HepG2 (cell line): ENCODE results near the gene MGLL. TPM values are rescaled to one million over a fixed set of nuclear protein-coding genes. Genes with fewer than 3 reads are reported as not detected.

Source experiments
- ATAC-seq: fragments of 200-7000 bp; cut with Tn5 transposase; 3 replicates; pipeline ENCODE4 v1.9.1; 2020; ENCODE audit warnings: mild to moderate bottlenecking, moderate library complexity
- BruUV-seq: library from RNA; stranded (reverse); fragments of 400-500 nt; replicated peaks from 2 replicates; lab custom pipeline; 2021; lab: Mats Ljungman, UMichigan
- CTCF ChIA-PET: fragments of 300-600 bp; formaldehyde crosslinking; extraction: SDS; loops from one replicate; lab custom pipeline; 2021; ENCODE audit warnings: low total read pairs, inconsistent platforms, low intra/inter-chr PET ratio; lab: Yijun Ruan, JAX
- POLR2A ChIA-PET: fragments of 350-600 bp; sonication (Branson Sonifier 250); formaldehyde crosslinking; loops from one replicate; lab custom pipeline; 2020; ENCODE audit warnings: antibody characterized with exemption, inconsistent platforms; lab: Yijun Ruan, JAX
- DNase-seq: peaks from one replicate; pipeline ENCODE4 v3.0.0-alpha.2; 2015; ENCODE audit warnings: low spot score
- FAIRE-seq: peaks from 3 replicates; lab custom pipeline; 2011; peaks lifted over from hg19 to GRCh38; lab: Jason Lieb, UNC
- H2AFZ ChIP-seq: one replicate; pipeline ENCODE4 v1.6.1; 2011; ENCODE audit warnings: low read length, inconsistent platforms
- H3K27ac ChIP-seq: fragments of 300-600 bp; 3 replicates; pipeline ENCODE4 v1.8.0; 2011; ENCODE audit warnings: mixed run types, mild to moderate bottlenecking, mixed read lengths, low read length, inconsistent platforms; ENCODE audit not compliant: insufficient read depth; ENCODE audit errors: extremely low read length
- H3K27me3 ChIP-seq, 2 experiments: fragments of 200-600 bp in 1 of 2; 2 replicates in 1 of 2; 3 replicates in 1 of 2; pipeline versions ENCODE4 v1.6.0 to v1.8.0; 2011; ENCODE audit warnings: low read length in 2 of 2, mild to moderate bottlenecking in 2 of 2, moderate library complexity in 2 of 2, inconsistent platforms in 1 of 2; ENCODE audit not compliant: insufficient read depth in 2 of 2, control insufficient read depth in 1 of 2
- H3K36me3 ChIP-seq, 2 experiments: fragments of 200-600 bp in 1 of 2; replicated peaks in 1 of 2; 2 replicates in 1 of 2; 3 replicates in 1 of 2; pipeline versions ENCODE4 v1.5.1 to v1.8.0; 2011; ENCODE audit warnings: low read length in 2 of 2, inconsistent platforms in 1 of 2; ENCODE audit not compliant: insufficient read depth in 2 of 2, control insufficient read depth in 1 of 2
- H3K4me1 ChIP-seq: 2 replicates; pipeline ENCODE4 v1.5.1; 2012; ENCODE audit warnings: low read length, inconsistent platforms; ENCODE audit not compliant: insufficient read depth
- H3K4me2 ChIP-seq: 2 replicates; pipeline ENCODE4 v1.6.0; 2011; ENCODE audit warnings: low read depth, low read length, inconsistent platforms
- H3K4me3 ChIP-seq, 3 experiments: fragments of 200-600 bp in 1 of 3; sonication (generic), shearing (Covaris generic) in 1 of 3; replicated peaks in 1 of 3; 2 replicates each; pipeline ENCODE4 v1.5.1; 2011 to 2016; ENCODE audit warnings: low read length in 3 of 3, inconsistent platforms in 2 of 3, low read depth in 2 of 3, mild to moderate bottlenecking in 2 of 3, control low read depth in 1 of 3, mixed read lengths in 1 of 3; ENCODE audit not compliant: insufficient read depth in 1 of 3
- H3K79me2 ChIP-seq: one replicate; pipeline ENCODE4 v1.6.1; 2011; ENCODE audit warnings: low read length, inconsistent platforms; ENCODE audit not compliant: insufficient read depth
- H3K9ac ChIP-seq: 2 replicates; pipeline ENCODE4 v1.6.0; 2011; ENCODE audit warnings: mild to moderate bottlenecking, low read depth, low read length, inconsistent platforms; ENCODE audit not compliant: insufficient read depth
- H3K9me3 ChIP-seq: 2 replicates; pipeline ENCODE4 v1.5.1; 2012; ENCODE audit warnings: mild to moderate bottlenecking, low read length
- H4K20me1 ChIP-seq: 2 replicates; pipeline ENCODE4 v1.6.0; 2011; ENCODE audit warnings: inconsistent platforms, mild to moderate bottlenecking, low read length, moderate library complexity; ENCODE audit not compliant: insufficient read depth
- EED ChIP-seq: sonication (generic); formaldehyde crosslinking; IDR thresholded peaks from 2 replicates; pipeline ENCODE4 v1.5.0; 2020; ENCODE audit warnings: mild to moderate bottlenecking, missing genetic modification reagents
- ERF ChIP-seq: IDR thresholded peaks from 2 replicates; pipeline ENCODE4 v1.6.1; 2018; ENCODE audit warnings: missing biosample characterization, missing genetic modification reagents
- FIP1L1 ChIP-seq: fragments of 200-400 bp; formaldehyde crosslinking; IDR thresholded peaks from 2 replicates; pipeline ENCODE4 v1.6.1; 2018; ENCODE audit warnings: low read depth, mild to moderate bottlenecking, low read length, moderate library complexity, borderline replicate concordance; ENCODE audit not compliant: insufficient read depth
- HCFC1 ChIP-seq: fragments of 150-350 bp; IDR thresholded peaks from 2 replicates; pipeline ENCODE4 v1.6.1; 2014; ENCODE audit warnings: low read depth, low read length
- MED1 ChIP-seq: sonication (generic); formaldehyde crosslinking; IDR thresholded peaks from 2 replicates; pipeline ENCODE4 v1.4.0; 2020; ENCODE audit warnings: missing genetic modification reagents
- PAWR ChIP-seq: sonication (generic); formaldehyde crosslinking; IDR thresholded peaks from 2 replicates; pipeline ENCODE4 v1.4.0; 2020; ENCODE audit warnings: missing genetic modification reagents, mild to moderate bottlenecking, borderline replicate concordance
- PITX1 ChIP-seq: sonication (generic); formaldehyde crosslinking; IDR thresholded peaks from 2 replicates; pipeline ENCODE4 v1.5.1; 2020; ENCODE audit warnings: mild to moderate bottlenecking, missing genetic modification reagents
- ZBTB3 ChIP-seq: sonication (generic); formaldehyde crosslinking; IDR thresholded peaks from 2 replicates; pipeline ENCODE4 v1.4.0; 2020; ENCODE audit warnings: low read depth, mild to moderate bottlenecking, moderate library complexity, missing genetic modification reagents, borderline replicate concordance
- ZMYM3 ChIP-seq: sonication (generic); formaldehyde crosslinking; IDR thresholded peaks from 2 replicates; pipeline ENCODE4 v1.5.1; 2020; ENCODE audit warnings: mild to moderate bottlenecking, missing genetic modification reagents
- ZNF3 ChIP-seq: IDR thresholded peaks from 2 replicates; pipeline ENCODE4 v1.7.0; 2017; ENCODE audit warnings: inconsistent platforms
- ZNF326 ChIP-seq: sonication (generic); formaldehyde crosslinking; IDR thresholded peaks from 2 replicates; pipeline ENCODE4 v1.4.0; 2020; ENCODE audit warnings: missing genetic modification reagents, borderline replicate concordance
- ZNF333 ChIP-seq: sonication (generic); formaldehyde crosslinking; IDR thresholded peaks from 2 replicates; pipeline ENCODE4 v1.4.0; 2020; ENCODE audit warnings: mild to moderate bottlenecking, missing genetic modification reagents, borderline replicate concordance
- ZNF570 ChIP-seq: sonication (generic); formaldehyde crosslinking; IDR thresholded peaks from 2 replicates; pipeline ENCODE4 v1.4.0; 2020; ENCODE audit warnings: mild to moderate bottlenecking, missing genetic modification reagents, borderline replicate concordance
- ZNF761 ChIP-seq: sonication (generic); formaldehyde crosslinking; conservative IDR thresholded peaks from 2 replicates; pipeline ENCODE4 v1.4.0; 2020; ENCODE audit warnings: mild to moderate bottlenecking, missing genetic modification reagents
- ZNF788 ChIP-seq: sonication (generic); formaldehyde crosslinking; IDR thresholded peaks from 2 replicates; pipeline ENCODE4 v1.5.0; 2020; ENCODE audit warnings: mild to moderate bottlenecking, missing genetic modification reagents, borderline replicate concordance
- WGBS: methylation state at CpG from one replicate; pipeline ENCODE4 v1.1.6; 2017; ENCODE audit warnings: low lambda C conversion rate; 5-methylcytosine and 5-hydroxymethylcytosine counted together
- in situ Hi-C: cut with HindIII; loops from 2 replicates; pipeline ENCODE4 v1.10.0; 2017; ENCODE audit warnings: low pct_unique_long_range_greater_than_20kb; ENCODE audit not compliant: extremely low pct_ligation_motif_present
- intact Hi-C: fragments of 100-400 bp; cut with micrococcal nuclease; formaldehyde crosslinking; loops from one replicate; pipeline ENCODE4 v1.10.0; 2022; ENCODE audit not compliant: unreplicated experiment
- polyA plus RNA-seq, 8 experiments: library from polyadenylated mRNA; depleted of rRNA in 3 of 8; stranded (reverse) in 7 of 8; unstranded in 1 of 8; fragments of >200 nt; fragmentation: Illumina TruSeq in 4 of 8; extraction: Trizol in 4 of 8; gene quantifications; 2 replicates each; pipeline versions ENCODE4 v1.2.1 to v1.2.3, GENCODE V29; 2011 to 2016; ENCODE audit warnings: low read depth in 4 of 8, missing spikeins in 1 of 8, mixed read lengths in 1 of 8; ENCODE audit not compliant: insufficient read depth in 1 of 8
- total RNA-seq, 5 experiments: library from RNA; depleted of rRNA; stranded (reverse); fragments of >200 nt; fragmentation: Illumina TruSeq; extraction: Trizol; gene quantifications; 2 replicates each; pipeline ENCODE4 v1.2.3, GENCODE V29; 2016; ENCODE audit warnings: low read depth in 1 of 5
- TF ChIP-seq, protein P1 (sequence below): sonication (generic); formaldehyde crosslinking; IDR thresholded peaks from 2 replicates; pipeline ENCODE4 v1.4.0; 2020; ENCODE audit warnings: low read depth, mild to moderate bottlenecking, missing genetic modification reagents
- TF ChIP-seq, protein P2 (sequence below): IDR thresholded peaks from 2 replicates; pipeline ENCODE4 v1.6.1; 2018; ENCODE audit warnings: missing genetic modification reagents

Gene MGLL
- total and polyA plus RNA-seq, 2 of the 13 experiments (the other 11 are each of a cell fraction or from before 2014, with no cell fraction given), result not detected

DNA sequence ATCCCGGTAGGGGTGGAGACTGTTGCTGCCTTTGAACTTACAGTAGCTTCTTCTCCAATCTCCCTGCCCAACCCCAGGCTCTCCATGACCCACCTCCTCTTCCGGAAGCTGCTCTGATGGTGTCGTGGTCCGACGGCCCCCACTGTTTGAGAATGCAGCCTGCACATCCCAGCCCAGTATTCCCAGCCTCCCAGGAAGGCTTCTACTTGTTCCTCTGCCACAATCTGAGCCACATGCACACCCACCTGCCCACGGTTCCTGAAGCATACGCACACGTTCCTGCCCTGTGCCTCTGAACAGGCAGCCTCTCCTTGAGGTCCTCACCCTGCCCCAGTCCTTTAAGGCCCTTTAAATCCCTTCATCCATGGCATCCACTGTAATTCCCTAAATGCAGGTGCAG is 92.1 kb downstream of the MGLL start (continued):
- TF ChIP-seq ZMYM3 (no peak), ZNF333 (no peak)
- TF ChIP-seq, all 625 proteins: peak for 0

DNA sequence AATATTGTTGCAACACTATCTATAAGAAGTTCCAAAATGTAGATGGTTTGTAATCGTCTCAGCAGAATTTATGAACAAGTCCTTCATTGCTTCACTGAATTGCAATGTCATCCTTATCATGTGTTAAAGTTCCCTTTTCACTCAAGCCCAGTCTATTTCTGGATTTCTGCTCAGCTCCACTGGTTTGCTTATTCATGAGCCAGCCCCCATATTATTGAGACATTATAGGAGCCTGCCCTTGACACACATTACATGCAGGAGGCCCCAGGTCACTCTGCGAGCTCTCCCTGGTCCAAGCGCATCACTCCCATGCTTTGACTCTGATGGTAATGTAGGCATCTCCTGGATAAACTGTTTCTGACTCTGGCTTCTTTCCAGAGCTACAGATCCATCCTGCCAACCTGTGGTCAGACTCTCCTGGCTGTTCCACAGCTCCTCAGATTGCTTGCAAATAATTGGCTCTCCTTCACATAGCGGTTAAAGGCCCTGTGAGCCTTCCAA is 92.7 kb downstream of the MGLL start:
- intact Hi-C loops (no loop called here), in situ Hi-C loops (no loop called here)
- Histone ChIP-seq H3K4me1 (no peaks in the 10 kb centered on the region), H4K20me1 (no peaks in the 10 kb centered on the region), H3K27ac (no peak overlapping the region), H3K36me3 (no peaks in the 10 kb centered on the region), H2AFZ (no peak overlapping the region), H3K27me3 (peaks cover 2 to 16% of the 10 kb centered on the region in 2 experiments; a peak in 4 of 5 replicates), H3K79me2 (no peaks in the 10 kb centered on the region), H3K4me2 (no peak overlapping the region), H3K4me3 (no peak overlapping the region), H3K9me3 (no peaks in the 10 kb centered on the region), H3K9ac (no peak overlapping the region)
- no peak for DNase-seq
- POLR2A ChIA-PET, result no interaction called here
- TF ChIP-seq, protein P1, sequence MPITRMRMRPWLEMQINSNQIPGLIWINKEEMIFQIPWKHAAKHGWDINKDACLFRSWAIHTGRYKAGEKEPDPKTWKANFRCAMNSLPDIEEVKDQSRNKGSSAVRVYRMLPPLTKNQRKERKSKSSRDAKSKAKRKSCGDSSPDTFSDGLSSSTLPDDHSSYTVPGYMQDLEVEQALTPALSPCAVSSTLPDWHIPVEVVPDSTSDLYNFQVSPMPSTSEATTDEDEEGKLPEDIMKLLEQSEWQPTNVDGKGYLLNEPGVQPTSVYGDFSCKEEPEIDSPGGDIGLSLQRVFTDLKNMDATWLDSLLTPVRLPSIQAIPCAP (CRISPR knock-in tag), result no peak
- TF ChIP-seq FIP1L1 (no peak), ERF (CRISPR knock-in tag) (no peak), ZNF761 (no peak), PAWR (CRISPR knock-in tag) (no peak), MED1 (no peak), ZNF326 (CRISPR knock-in tag) (no peak), ZBTB3 (CRISPR knock-in tag) (no peak), PITX1 (CRISPR knock-in tag) (no peak), EED (CRISPR knock-in tag) (no peak), ZNF3 (CRISPR knock-in tag) (no peak), HCFC1 (no peak), ZNF788 (CRISPR knock-in tag) (no peak), ZNF570 (CRISPR knock-in tag) (no peak)
- TF ChIP-seq, protein P2, sequence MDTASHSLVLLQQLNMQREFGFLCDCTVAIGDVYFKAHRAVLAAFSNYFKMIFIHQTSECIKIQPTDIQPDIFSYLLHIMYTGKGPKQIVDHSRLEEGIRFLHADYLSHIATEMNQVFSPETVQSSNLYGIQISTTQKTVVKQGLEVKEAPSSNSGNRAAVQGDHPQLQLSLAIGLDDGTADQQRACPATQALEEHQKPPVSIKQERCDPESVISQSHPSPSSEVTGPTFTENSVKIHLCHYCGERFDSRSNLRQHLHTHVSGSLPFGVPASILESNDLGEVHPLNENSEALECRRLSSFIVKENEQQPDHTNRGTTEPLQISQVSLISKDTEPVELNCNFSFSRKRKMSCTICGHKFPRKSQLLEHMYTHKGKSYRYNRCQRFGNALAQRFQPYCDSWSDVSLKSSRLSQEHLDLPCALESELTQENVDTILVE (CRISPR knock-in tag), result no peak
- FAIRE-seq, result no peak
- BruUV-seq, result no TSS peak
- WGBS, result 49% methylated on average over 4 of the region's 4 CpGs
- CTCF ChIA-PET, result no interaction called here
- ATAC-seq, result no peak
